Measurements from ENCODE around the gene UGT1A7. TPM values are rescaled to one million over a fixed set of nuclear protein-coding genes. Genes with fewer than 3 reads are reported as not detected.

The UGT1A7 gene
- total RNA-seq, 1 donor: not detected

DNA sequence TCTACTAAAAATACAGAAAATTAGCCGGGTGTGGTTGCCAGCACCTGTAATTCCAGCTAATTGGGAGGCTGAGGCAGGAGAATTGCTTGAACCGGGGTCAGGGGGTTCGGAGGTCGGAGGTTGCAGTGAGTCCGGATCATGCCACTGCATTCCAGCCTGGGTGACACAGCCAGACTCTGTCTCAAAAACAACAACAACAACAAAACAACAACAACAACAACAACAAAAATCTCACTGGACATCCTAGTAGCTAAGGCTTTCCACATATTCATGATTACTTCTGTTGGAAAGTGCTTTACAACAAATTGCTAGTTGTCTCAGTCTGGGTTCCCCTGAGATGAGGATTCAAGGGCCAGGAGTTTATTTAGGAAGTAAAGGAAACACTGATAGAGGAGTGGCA lies 92.2 kb downstream of the UGT1A7 start:
- no peak for TF ChIP-seq CTCF (IDR thresholded peaks at IDR 0.05; ENCODE audit: insufficient read depth, low read length)

DNA sequence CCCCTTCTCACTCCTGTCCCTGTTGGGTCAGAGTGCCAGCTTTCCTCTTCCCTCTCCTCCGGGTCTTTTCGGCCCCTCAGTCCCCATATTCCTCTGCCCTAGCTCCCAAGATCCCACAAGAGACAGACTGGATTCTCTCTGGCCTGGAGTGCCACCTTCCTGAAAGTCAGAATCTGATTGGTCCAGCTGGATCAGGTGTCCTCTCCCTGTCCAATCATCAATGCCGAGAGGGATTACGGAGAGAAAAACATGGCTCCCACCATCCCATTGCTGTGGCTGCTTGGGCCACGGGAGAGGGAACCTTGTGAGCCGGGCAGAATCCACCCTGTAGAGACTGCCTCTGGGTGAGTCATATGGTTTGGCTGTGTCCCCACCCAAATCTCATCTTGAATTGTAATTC lies 93.7 kb downstream of the UGT1A7 start:
- TF ChIP-seq CTCF (IDR thresholded peaks at IDR 0.05; ENCODE audit: insufficient read depth, low read length): no peak
- no peak for DNase-seq (ENCODE audit: low read depth)
- no peak overlapping the region for H3K4me3 ChIP-seq (ENCODE audit: low read depth, low read length)

More for the DNA sequence above, 92.2 kb downstream of the UGT1A7 start:
- no peak overlapping the region for H3K4me3 ChIP-seq (ENCODE audit: low read depth, low read length)
- DNase-seq (ENCODE audit: low read depth): no peak

DNA sequence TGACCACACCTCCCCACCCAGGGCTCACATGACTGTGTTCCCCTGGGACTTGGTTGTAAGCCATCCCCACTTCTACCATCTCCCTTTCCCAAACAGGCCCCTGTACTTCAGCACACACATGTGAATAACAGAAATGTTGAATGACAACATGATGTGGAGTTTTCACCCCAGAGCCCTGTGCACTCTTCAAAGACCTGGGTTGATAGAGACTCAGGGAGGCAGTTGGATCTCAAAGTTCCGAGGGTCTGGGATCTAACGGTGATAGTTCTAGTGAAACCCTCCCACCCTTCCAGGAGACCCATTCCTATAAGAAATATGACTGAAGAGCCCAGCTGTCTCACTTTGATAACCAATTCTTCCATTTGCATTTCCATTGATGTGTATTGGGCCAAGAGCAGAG lies 96.3 kb downstream of the UGT1A7 start, which contains the start of gene MROH2A:
Gene MROH2A, plus strand, starts transcription at position 301 of the 400 bp plus-strand sequence. CDS start 1,029 bp downstream, outside the sequence.
- no peak within 1 kb of the TSS for H3K4me3 ChIP-seq (ENCODE audit: low read depth, low read length)
- TF ChIP-seq CTCF (IDR thresholded peaks at IDR 0.05; ENCODE audit: insufficient read depth, low read length): no peak
- DNase-seq (ENCODE audit: low read depth): no peak

DNA sequence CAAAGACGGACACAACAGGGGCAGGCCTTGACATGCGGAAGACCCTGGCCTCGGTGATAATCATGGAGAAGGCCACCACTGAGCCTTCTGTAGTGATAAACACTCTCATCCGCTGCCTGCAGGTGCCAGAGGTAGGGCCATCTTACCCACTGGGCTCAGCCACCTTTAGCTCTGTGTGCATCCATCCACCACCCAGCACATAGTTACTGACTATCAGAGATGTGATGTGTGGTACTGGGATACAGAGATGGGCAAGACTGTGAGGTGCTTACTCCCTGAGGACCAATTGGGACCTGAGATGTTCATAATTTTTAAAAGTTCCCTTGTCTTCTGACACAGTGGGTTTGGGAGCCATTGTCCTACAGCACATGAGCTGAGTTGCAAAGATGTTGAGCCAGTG lies 98.0 kb downstream of the UGT1A7 start:
- TF ChIP-seq CTCF (IDR thresholded peaks at IDR 0.05; ENCODE audit: insufficient read depth, low read length): no peak
- no peak for DNase-seq (ENCODE audit: low read depth)
- no peak overlapping the region for H3K4me3 ChIP-seq (ENCODE audit: low read depth, low read length)

DNA sequence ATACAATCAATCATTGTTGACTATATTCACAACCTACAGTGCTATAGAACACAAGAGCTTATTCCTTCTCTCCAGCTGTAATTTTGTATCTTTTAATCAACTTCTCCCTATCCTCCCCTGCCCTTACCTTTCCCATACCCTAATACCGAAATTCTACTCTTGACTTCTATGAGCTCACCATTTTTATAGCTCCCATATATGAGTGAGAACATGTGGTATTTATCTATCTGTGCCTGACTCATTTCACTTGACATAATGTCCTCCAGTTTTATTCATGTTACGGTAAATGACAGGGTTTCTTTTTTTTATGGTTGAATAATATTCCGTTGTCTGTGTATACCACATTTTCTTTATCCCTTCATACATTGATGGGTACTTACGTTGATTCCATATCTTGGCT lies 99.1 kb downstream of the UGT1A7 start:
- no peak for DNase-seq (ENCODE audit: low read depth)
- no peak for TF ChIP-seq CTCF (IDR thresholded peaks at IDR 0.05; ENCODE audit: insufficient read depth, low read length)
- no peak overlapping the region for H3K4me3 ChIP-seq (ENCODE audit: low read depth, low read length)

GRCh38 chr2:233789554-233789953 lies 107.9 kb downstream of the UGT1A7 start:
- DNase-seq (ENCODE audit: low read depth): no peak
- TF ChIP-seq CTCF (IDR thresholded peaks at IDR 0.05; ENCODE audit: insufficient read depth, low read length): no peak
- no peak overlapping the region for H3K4me3 ChIP-seq (ENCODE audit: low read depth, low read length)
